Measurements from ENCODE around the gene TP53TG5. TPM values are rescaled to one million over a fixed set of nuclear protein-coding genes. Genes with fewer than 3 reads are reported as not detected.

Gene TP53TG5
- total RNA-seq, 2 donors from 2014 or later: 0.51 TPM; not detected in 1

- H3K27ac ChIP-seq: peak within 1 kb of the TSS; percentile 63 to 66
- WGBS: under 1% methylated on average over 48 of the region's 52 CpGs
- no peaks in the 10 kb centered on the region for H3K9me3 ChIP-seq
- intact Hi-C loops (cut with DNase I): no loop called here
- H3K4me1 ChIP-seq (replicated peaks): peaks cover 6% of the 10 kb centered on the region
- H3K36me3 ChIP-seq: peaks cover 4 to 7% of the 10 kb centered on the region in 2 donors
- DNase-seq (ENCODE audit: low spot score): peak; percentile 83
- no peaks in the 10 kb centered on the region for H3K27me3 ChIP-seq (replicated peaks; ENCODE audit: insufficient read depth)
- peak; percentile 73 for TF ChIP-seq POLR2A (IDR thresholded peaks at IDR 0.05)
- peak in 2 of 4 experiments; percentile 24 for TF ChIP-seq CTCF (IDR thresholded peaks at IDR 0.05)
- peak; percentile 95 for TF ChIP-seq POLR2AphosphoS5 (IDR thresholded peaks at IDR 0.05)
- peak within 1 kb of the TSS; percentile 79 to 81 for H3K4me3 ChIP-seq
These were observed 37.9 kb upstream of the TP53TG5 start, which contains the start of gene PIGT for GRCh38 chr20:45415822-45416637. PIGT (plus strand) TSS chr20:45416141; CDS start chr20:45416157, 16 bp downstream.

- no peaks in the 10 kb centered on the region for H3K27me3 ChIP-seq (replicated peaks; ENCODE audit: insufficient read depth)
- peaks cover 9% of the 10 kb centered on the region for H3K4me1 ChIP-seq (replicated peaks)
- no peaks in the 10 kb centered on the region for H3K9me3 ChIP-seq
- intact Hi-C loops (cut with DNase I): no loop called here
- H3K4me3 ChIP-seq: no peak overlapping the region
- TF ChIP-seq POLR2AphosphoS5 (IDR thresholded peaks at IDR 0.05) (no peak), POLR2A (IDR thresholded peaks at IDR 0.05) (no peak), CTCF (IDR thresholded peaks at IDR 0.05) (no peak)
- H3K27ac ChIP-seq: no peak overlapping the region
- no peaks in the 10 kb centered on the region for H3K36me3 ChIP-seq
- 84% methylated on average over 3 of the region's 3 CpGs for WGBS
- DNase-seq (ENCODE audit: low spot score): no peak
These were observed 35.4 kb upstream of the TP53TG5 start for GRCh38 chr20:45413479-45413878.

GRCh38 chr20:45412653-45413052 lies 34.5 kb upstream of the TP53TG5 start:
- TF ChIP-seq CTCF (IDR thresholded peaks at IDR 0.05) (no peak), POLR2A (IDR thresholded peaks at IDR 0.05) (no peak), POLR2AphosphoS5 (IDR thresholded peaks at IDR 0.05) (no peak)
- H3K4me1 ChIP-seq (replicated peaks): peaks cover 9% of the 10 kb centered on the region
- H3K27ac ChIP-seq: no peak overlapping the region
- no peaks in the 10 kb centered on the region for H3K27me3 ChIP-seq (replicated peaks; ENCODE audit: insufficient read depth)
- no peaks in the 10 kb centered on the region for H3K9me3 ChIP-seq
- H3K36me3 ChIP-seq: no peaks in the 10 kb centered on the region
- intact Hi-C loops (cut with DNase I): no loop called here
- DNase-seq (ENCODE audit: low spot score): no peak
- no peak overlapping the region for H3K4me3 ChIP-seq
- 57% methylated on average over 5 of the region's 5 CpGs for WGBS

GRCh38 chr20:45410887-45411286 lies 32.8 kb upstream of the TP53TG5 start:
- peaks cover 3% of the 10 kb centered on the region for H3K4me1 ChIP-seq (replicated peaks)
- intact Hi-C loops (cut with DNase I): no loop called here
- no peak for TF ChIP-seq CTCF (IDR thresholded peaks at IDR 0.05)
- TF ChIP-seq POLR2AphosphoS5 (IDR thresholded peaks at IDR 0.05): peak; percentile 15
- no peaks in the 10 kb centered on the region for H3K9me3 ChIP-seq
- no peaks in the 10 kb centered on the region for H3K27me3 ChIP-seq (replicated peaks; ENCODE audit: insufficient read depth)
- no peak overlapping the region for H3K4me3 ChIP-seq
- DNase-seq (ENCODE audit: low spot score): no peak
- H3K27ac ChIP-seq: no peak overlapping the region
- no peaks in the 10 kb centered on the region for H3K36me3 ChIP-seq
- 30% methylated on average over 8 of the region's 8 CpGs for WGBS

Data from prostate gland (tissue), 2 donors.